ENCODE measurements around the gene DNAJC6. TPM values are rescaled to one million over a fixed set of nuclear protein-coding genes. Genes with fewer than 3 reads are reported as not detected.

DNAJC6 gene
- polyA plus RNA-seq (2011; rRNA removed) (5.0 and 6.6 TPM in 2 replicates), polyA plus RNA-seq (2017; fragmentation: RNase III; extraction: RNeasy Plus Mini Kit Qiagen cat#74134 plus additional on column Dnase treatment) (2.8 to 3.0 TPM (median 2.9 TPM) in 3 replicates), polyA minus RNA-seq (2011; rRNA and poly(A)+ RNA removed) (6.5 and 8.3 TPM in 2 replicates)
- 1.8 and 2.3 TPM in 2 replicates for polyA plus RNA-seq (2012; cell fraction: cytosol; rRNA removed)
- polyA plus RNA-seq (2012; cell fraction: nucleus; rRNA removed): 1.9 and 2.7 TPM in 2 replicates

- Histone ChIP-seq H3K27ac (no peak within 1 kb of the TSS), H3K4me3 (peak within 1 kb of the TSS; percentile 48), H3K9me3 (no peaks in the 10 kb centered on the region), H3K4me2 (peak within 1 kb of the TSS; percentile 97), H3K4me1 (no peaks in the 10 kb centered on the region)
- CTCF ChIA-PET: interaction anchor here (0.6 to 1.5 kb wide), 3 partner anchors 37 to 244 kb away, joined by 3 read pairs; no protein-coding TSS in a partner anchor
- DNase-seq (ENCODE audit: low read depth in 1 of 2, low spot score in 1 of 2): peak; percentile 20 to 35
- POLR2A ChIA-PET: interaction anchor here (0.6 kb wide), 1 partner anchor 111 kb away, joined by 4 read pairs; the partner anchor contains the start of genes LEPR and LEPROT
- ATAC-seq: peak; percentile 97 to 99
- TF ChIP-seq CBX8 (IDR thresholded peaks at IDR 0.05): no peak
- TF ChIP-seq TFCP2L1 (CRISPR knock-in tag; IDR thresholded peaks at IDR 0.05): no peak
- peak; percentile 97 for TF ChIP-seq REST (IDR thresholded peaks at IDR 0.05)
- no peak for TF ChIP-seq FOSL2 (IDR thresholded peaks at IDR 0.05)
- no peak for TF ChIP-seq FOSL2 (CRISPR knock-in tag; IDR thresholded peaks at IDR 0.05)
- peak; percentile 71; the same call in 1 of the 2 replicates for TF ChIP-seq EHMT2 (IDR thresholded peaks at IDR 0.05; ENCODE audit: low read depth)
- no peak for FAIRE-seq
- 6% methylated on average over 15 of the region's 75 CpGs for WGBS (ENCODE audit: missing lambda C conversion rate)
These were observed at the start of gene DNAJC6 for GRCh38 chr1:65309304-65310077. TSS of gene DNAJC6 (plus strand) at chr1:65309543. CDS start at chr1:65309746, 203 bp downstream.

GRCh38 chr1:65259816-65260215, 49.5 kb upstream of the DNAJC6 start:
- 84% methylated on average over 3 of the region's 3 CpGs for WGBS (ENCODE audit: missing lambda C conversion rate)
- Histone ChIP-seq H3K9me3 (no peaks in the 10 kb centered on the region), H3K27ac (no peak overlapping the region), H3K4me3 (no peak overlapping the region), H3K4me1 (peaks cover 19% of the 10 kb centered on the region), H3K4me2 (no peak overlapping the region)
- FAIRE-seq (no peak), DNase-seq (ENCODE audit: low read depth in 1 of 2, low spot score in 1 of 2) (no peak), ATAC-seq (no peak)
- TF ChIP-seq SMC3 (IDR thresholded peaks at IDR 0.05) (no peak), ZFP36 (IDR thresholded peaks at IDR 0.05; ENCODE audit: borderline replicate concordance, partially characterized antibody) (no peak), TFCP2L1 (CRISPR knock-in tag; IDR thresholded peaks at IDR 0.05) (no peak), MAZ (IDR thresholded peaks at IDR 0.05; ENCODE audit: borderline replicate concordance, low read depth, low read length) (no peak), NFE2L2 (conservative IDR thresholded peaks at IDR 0.05; ENCODE audit: low read length) (no peak), RARB (CRISPR knock-in tag; IDR thresholded peaks at IDR 0.05) (no peak), BHLHE40 (IDR thresholded peaks at IDR 0.05; ENCODE audit: low read depth, low read length) (no peak), MYC (IDR thresholded peaks at IDR 0.05; ENCODE audit: borderline replicate concordance, low read length) (no peak), SREBF2 (IDR thresholded peaks at IDR 0.05) (no peak), NPAS2 (CRISPR knock-in tag; IDR thresholded peaks at IDR 0.05; ENCODE audit: borderline replicate concordance) (no peak), PHF8 (IDR thresholded peaks at IDR 0.05; ENCODE audit: borderline replicate concordance, low read depth) (no peak), PBX3 (IDR thresholded peaks at IDR 0.05) (no peak), FOSB (CRISPR knock-in tag; IDR thresholded peaks at IDR 0.05) (no peak), MAX (IDR thresholded peaks at IDR 0.05) (no peak), ZNF302 (CRISPR knock-in tag; IDR thresholded peaks at IDR 0.05) (no peak), E2F6 (IDR thresholded peaks at IDR 0.05; ENCODE audit: borderline replicate concordance, low read depth) (no peak), CHD2 (IDR thresholded peaks at IDR 0.05; ENCODE audit: low read length, partially characterized antibody) (no peak), ZC3H11A (IDR thresholded peaks at IDR 0.05) (no peak)
- POLR2A ChIA-PET: no interaction called here
- CTCF ChIA-PET: interaction anchor here (0.6 to 1.4 kb wide), 2 partner anchors 134 to 428 kb away, joined by 3 to 4 read pairs; no protein-coding TSS in a partner anchor

Data from A549 (cell line).